Putamen (tissue), 1 donor: Measurements from ENCODE around the gene ELOVL4.

Experiments used
- DNase-seq: peaks from one replicate; pipeline ENCODE4 v3.0.0-alpha.2; 2016; ENCODE audit warnings: low spot score

ELOVL4 gene

DNA sequence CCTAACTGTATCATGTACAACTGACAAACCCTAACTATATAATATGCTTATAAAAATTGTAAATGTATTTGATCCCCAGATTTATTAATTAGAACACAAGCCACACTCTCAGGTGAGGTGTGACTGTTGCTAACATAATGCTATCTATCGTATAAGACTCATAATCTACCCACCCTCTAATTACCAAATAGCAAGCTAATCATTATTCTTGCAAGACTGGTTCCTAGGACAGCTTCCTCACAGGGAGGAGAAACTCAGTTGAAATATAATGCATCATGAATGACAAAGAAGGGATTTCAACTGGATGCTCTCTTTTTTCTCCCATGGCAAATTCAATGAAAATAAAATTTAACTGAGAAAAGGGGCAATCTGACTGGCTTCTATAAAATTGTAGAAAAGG, 35.4 kb downstream of the ELOVL4 start:
- no peak for DNase-seq

DNA sequence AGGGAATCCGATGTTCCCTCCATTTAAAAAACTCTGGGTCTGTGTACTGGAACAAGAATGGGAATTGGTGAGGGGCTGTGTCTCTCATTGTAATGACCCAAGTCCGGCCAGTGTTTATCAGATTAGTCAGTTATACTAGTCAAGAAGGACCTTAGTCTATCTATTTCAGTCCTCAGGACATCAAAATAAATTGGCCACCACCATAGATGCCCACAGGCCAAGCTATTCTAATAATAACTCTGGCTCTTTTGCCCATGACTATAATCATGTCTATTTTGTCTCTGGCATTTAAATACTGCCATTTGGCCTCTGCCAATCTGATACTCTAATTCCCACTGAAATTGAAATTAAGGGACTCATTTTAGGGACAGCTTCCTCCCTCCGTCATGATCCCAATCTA, 37.8 kb downstream of the ELOVL4 start:
- DNase-seq: no peak

- no peak for DNase-seq
Observed at GRCh38 chr6:79902046-79902445, 45.3 kb downstream of the ELOVL4 start.

- no peak for DNase-seq
Observed at GRCh38 chr6:79898076-79898475, 49.3 kb downstream of the ELOVL4 start.

- no peak for DNase-seq
Observed at GRCh38 chr6:79896075-79896449, 51.3 kb downstream of the ELOVL4 start.

- no peak for DNase-seq
Observed at GRCh38 chr6:79895382-79896074, 51.8 kb downstream of the ELOVL4 start.

DNA sequence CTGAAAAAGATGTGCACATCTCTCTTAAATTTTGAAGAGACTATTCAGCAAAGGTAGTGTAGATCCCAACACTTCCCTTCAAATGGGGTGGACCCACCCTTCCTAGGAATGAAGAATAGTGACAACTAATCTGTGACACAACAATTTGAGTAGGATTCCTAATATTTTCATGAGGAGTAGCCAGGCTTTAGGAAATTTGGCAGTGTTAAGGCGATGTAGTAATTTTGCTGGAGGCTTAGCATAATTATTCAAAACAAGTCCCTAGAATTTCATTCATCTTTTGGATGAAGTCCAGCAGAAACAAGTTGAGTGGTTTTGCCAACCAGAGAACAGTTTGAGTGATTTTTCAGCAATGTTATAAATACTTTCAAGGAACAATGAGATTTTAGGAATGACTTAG, 52.4 kb downstream of the ELOVL4 start:
- no peak for DNase-seq

- no peak for DNase-seq
Observed at GRCh38 chr6:79888587-79888986, 58.8 kb downstream of the ELOVL4 start.

DNA sequence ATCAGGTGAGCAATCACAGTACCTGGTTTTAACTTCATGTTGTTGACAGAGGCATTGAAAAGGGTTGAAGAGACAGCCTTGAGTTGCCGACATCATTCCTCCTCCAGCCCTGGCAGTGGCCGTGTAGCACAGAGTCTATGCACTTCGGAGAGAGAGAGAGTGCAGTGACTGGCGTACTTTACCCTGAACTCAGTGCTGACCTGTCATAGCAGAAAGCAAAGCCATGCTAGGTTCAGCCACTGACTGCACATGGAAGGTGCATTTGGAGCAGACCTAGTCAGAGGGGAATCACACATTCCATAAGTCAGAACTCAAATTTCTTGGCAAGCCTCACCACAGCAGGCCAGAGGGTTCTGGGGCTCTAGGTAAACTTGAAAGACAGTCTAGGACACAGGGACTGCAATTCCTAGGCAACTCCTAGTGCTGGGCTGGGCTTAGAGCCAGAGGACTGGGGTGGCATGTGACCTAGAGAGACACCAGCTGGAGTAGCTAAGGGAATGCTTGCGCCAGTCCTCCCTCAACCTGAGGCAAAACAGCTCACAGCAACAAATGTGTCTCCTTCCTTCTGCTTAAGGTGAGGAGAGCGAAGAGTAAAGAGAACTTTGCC, 69.1 kb downstream of the ELOVL4 start:
- DNase-seq: no peak

- no peak for DNase-seq
Observed at GRCh38 chr6:79874531-79875134, 72.7 kb downstream of the ELOVL4 start.

DNA sequence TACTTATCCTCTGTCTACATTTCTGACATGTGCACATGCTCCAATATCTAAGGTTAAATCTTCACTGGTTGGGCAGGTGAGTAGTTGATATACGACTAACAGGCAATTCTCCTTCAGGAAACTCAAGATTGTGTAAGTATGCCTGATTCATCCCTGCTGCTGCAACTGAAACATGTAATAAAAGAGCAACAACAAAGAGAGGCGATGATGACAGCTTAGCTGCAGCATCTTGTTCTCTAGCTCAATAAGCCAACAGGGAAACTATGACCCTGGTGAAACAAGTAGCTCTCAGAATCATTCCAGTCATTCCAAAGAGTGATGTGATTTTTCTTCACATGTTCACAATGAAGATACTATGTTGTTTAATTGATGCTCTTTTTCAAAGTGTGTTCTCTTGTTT, 74.4 kb downstream of the ELOVL4 start:
- DNase-seq: no peak

GRCh38 chr6:79872303-79872702, 75.0 kb downstream of the ELOVL4 start:
- DNase-seq: no peak

DNA sequence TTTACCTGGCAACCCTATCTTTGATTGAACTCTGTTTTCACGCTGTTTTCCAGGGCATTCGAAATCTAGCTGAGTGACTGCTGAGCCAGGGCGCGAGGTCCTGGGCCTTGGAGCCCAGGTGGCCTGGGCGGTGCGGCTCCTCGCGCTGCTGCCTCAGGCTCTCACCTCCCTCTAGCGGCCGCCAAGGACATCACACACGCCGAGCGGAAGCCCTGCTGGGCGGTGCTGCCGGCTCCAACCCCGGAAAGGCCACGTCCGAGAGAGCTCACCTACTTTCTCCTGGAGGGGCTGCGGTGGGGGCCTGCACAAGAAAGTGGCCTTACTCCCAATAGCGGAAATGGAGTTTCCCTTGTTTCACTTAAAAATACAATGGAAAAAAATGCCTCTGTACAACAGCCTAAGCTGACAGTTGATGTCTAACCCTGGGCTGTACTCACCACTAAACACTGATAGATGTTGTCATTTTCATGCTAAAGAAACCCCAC, 77.7 kb downstream of the ELOVL4 start:
- peak; percentile 63 for DNase-seq

GRCh38 chr6:79869184-79869583, 78.2 kb downstream of the ELOVL4 start:
- no peak for DNase-seq

DNA sequence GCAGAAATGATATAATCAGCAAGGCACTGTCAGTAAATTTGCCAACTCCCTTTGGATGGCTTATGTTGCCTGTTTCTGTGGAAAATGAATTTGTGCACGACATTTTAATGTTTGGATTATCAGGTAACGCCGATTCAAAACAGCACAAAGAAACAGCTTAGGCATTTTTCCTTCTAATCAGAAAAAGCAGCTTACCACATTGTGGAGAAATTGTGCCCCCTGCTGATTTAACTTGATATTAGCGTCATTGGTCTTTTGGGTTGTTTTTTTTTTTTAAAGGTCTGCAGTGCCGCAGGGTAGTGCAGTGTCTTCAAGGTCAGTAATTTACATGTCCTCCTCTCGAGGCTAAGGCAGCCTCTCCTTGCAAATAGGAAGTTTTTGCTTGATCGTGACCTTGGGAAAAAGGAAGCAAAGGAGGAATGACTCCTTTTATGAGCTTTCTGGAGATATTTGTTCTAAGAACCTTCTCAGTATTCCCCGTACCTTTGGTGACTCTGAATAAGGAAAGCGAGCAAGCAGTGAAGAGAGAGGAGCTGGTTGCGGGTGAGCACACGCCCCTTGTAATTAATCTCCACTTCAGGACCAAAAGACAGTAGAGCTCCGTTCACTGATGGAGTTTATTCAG, 79.1 kb downstream of the ELOVL4 start:
- peak; percentile 70 for DNase-seq
